Breast epithelium (tissue), 3 donors: ENCODE data around the gene SPIRE2.

Experiments used
- CTCF ChIP-seq, 3 donors: fragments of 450-650 bp; IDR thresholded peaks; one replicate each; pipeline ENCODE4 v1.5.1; 2016 to 2017; ENCODE audit warnings: antibody characterized with exemption in 3 of 3, mild to moderate bottlenecking in 3 of 3, moderate library complexity in 3 of 3
- POLR2A ChIP-seq: fragments of 450-650 bp; IDR thresholded peaks from one replicate; pipeline ENCODE4 v1.6.1; 2016; ENCODE audit warnings: antibody characterized with exemption, mild to moderate bottlenecking, moderate library complexity
- POLR2AphosphoS5 ChIP-seq, 3 donors: sonication (generic); formaldehyde crosslinking; IDR thresholded peaks; one replicate each; pipeline ENCODE4 v1.6.1; 2017; ENCODE audit warnings: antibody characterized with exemption in 3 of 3

- TF ChIP-seq CTCF (IDR thresholded peaks at IDR 0.05) (no peak), POLR2A (no peak), POLR2AphosphoS5 (IDR thresholded peaks at IDR 0.05) (no peak)
Observed at GRCh38 chr16:89805136-89805905, 23.0 kb upstream of the SPIRE2 start.
